ENCODE results near the gene TMEM127. TPM values are rescaled to one million over a fixed set of nuclear protein-coding genes. Genes with fewer than 3 reads are reported as not detected.

TMEM127 gene
- total RNA-seq, 3 donors from 2014 or later = 31.9 to 37.5 (median 36.9) TPM

DNA sequence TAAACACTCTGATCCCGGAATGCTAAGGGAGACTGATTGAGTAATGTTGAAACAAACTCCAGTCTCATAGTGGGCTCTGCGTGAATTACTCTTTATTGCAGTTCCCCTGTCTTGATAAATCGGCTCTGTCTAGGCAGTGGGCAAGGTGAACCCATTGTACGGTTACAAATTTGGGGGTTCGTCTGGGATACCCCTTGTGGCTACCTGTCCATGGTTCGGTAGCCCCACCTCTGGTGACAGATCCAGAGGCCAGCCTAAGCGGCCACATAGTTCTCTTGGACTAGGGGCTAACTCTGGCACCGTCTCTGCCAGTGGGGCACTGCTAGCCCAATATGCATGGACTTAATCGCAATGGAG, 56.1 kb downstream of the TMEM127 start:
- Mint-ChIP-seq H3K27me3 (ENCODE audit: low read depth) (no peaks in the 10 kb centered on the region), H3K4me1 (ENCODE audit: low read depth) (peaks cover 38% of the 10 kb centered on the region), H3K36me3 (ENCODE audit: insufficient read depth) (peaks cover 14% of the 10 kb centered on the region), H3K9me3 (no peaks in the 10 kb centered on the region), H3K4me3 (peak overlapping the region; percentile 88)
- ATAC-seq (no peak), DNase-seq (no peak)

DNA sequence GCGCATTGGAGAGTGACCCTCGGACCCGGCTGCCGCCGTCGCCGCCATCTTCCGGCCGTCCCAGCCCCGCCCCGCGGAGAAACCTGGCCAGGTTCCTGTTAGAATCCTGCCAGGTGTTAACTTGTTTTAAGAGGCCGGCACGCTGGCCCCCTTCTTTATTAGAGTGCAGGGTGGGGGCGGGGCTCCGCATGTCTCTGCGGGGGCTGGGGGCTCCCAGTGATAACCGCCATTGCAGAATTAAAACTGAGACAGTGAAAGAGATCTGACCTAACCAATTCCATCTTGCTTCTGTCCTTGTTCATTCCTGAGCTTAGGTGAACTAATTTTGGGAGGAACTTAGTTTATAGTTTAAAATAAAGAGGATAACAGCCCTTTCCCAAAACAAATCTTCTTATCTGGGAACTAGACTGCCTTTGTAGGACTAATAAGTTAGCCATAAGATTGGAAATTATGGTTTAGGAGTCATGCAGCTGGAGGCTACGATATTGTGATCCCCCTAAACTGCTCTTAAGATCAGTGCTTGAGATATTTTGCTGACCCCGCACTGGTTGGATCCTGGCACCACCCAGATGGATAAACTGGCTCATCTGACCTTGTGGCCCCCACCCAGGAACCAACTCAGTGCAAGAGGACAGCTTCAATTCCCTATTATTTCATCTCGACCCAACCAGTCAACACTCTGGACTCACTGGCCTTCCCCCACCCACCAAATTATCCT, 56.6 kb downstream of the TMEM127 start:
- peaks cover 14% of the 10 kb centered on the region for H3K36me3 Mint-ChIP-seq (ENCODE audit: insufficient read depth)
- DNase-seq = no peak
- H3K27me3 Mint-ChIP-seq (ENCODE audit: low read depth) = no peaks in the 10 kb centered on the region

DNA sequence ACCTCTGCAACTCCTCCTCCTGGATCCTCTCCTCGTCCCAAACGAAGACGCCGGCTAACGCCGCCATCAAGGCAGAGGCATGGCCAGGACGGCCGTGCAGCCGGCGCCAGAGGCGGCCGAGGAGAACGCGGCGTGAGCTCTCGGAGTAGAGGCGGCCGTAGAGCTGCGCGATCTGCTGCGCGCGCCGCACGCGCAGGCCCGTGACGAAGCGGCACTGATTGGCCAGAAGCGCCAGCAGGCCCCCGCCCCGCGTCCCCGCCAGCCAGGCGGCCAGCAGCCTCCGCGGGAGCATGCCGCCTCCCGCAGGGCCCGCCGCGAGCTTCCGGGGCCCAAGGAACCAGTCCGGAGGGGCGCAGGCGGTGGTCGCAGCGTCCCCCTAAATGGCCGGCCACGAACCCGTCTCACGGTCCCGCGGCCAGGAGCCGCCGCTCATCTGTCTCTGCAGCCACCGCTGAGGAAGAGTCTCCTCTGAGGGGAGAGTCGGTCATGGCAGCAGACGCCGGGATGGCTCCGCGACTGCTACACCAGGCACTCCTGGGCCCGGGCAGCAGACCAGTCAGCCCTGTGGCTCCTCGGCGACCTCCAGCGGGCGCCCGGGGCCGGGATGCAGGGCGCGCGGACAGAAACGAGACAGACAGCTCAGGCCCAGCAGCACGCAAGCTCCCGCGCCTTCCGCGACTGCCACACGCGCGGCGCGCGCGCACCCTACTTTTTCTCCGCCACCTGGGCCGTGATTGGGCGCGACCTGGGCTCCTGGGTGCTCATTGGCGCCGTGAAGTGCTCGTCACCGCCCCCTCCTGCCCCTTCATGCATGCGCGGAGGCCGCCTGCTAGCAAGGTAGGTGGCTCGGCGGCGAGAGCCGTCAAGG, 57.4 kb downstream of the TMEM127 start, which contains the start of gene STARD7:
Gene STARD7 (minus strand): TSS at position 685 of the 868 bp plus-strand sequence. CDS start 393 bp downstream, at position 292.
- Mint-ChIP-seq H3K9me3 (no peaks in the 10 kb centered on the region), H3K36me3 (ENCODE audit: insufficient read depth) (peaks cover 15% of the 10 kb centered on the region), H3K27me3 (ENCODE audit: low read depth) (no peaks in the 10 kb centered on the region), H3K4me3 (peak within 1 kb of the TSS; percentile 88), H3K4me1 (ENCODE audit: low read depth) (peaks cover 51% of the 10 kb centered on the region)
- ATAC-seq = peak; percentile 91 to 92
- peak; percentile 96 for DNase-seq

More for the DNA sequence above, 56.6 kb downstream of the TMEM127 start:
- no peaks in the 10 kb centered on the region for H3K9me3 Mint-ChIP-seq
- peak in 1 of 2 donors; percentile 4 for ATAC-seq
- peak overlapping the region; percentile 88 for H3K4me3 Mint-ChIP-seq
- peaks cover 43% of the 10 kb centered on the region for H3K4me1 Mint-ChIP-seq (ENCODE audit: low read depth)

DNA sequence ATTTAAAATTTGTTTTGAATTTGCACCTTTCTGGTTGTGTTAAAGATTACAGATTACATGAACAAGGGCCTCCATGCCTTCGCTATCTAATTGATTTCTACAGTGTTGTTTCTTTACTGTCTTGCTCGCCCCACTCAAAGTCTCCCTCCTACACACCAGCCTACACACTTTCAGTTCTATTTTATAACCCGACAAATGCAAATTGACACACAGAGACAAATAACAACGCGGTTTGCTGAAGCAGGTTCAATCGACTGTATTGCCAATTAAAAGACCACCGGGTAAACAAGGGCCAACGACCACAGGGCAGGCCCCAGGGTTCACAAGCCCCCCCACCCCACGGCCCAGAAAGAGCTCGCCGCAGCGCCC, 58.0 kb downstream of the TMEM127 start:
- peaks cover 21% of the 10 kb centered on the region for H3K36me3 Mint-ChIP-seq (ENCODE audit: insufficient read depth)
- H3K4me3 Mint-ChIP-seq = peak overlapping the region; percentile 88
- no peak for DNase-seq
- peaks cover 57% of the 10 kb centered on the region for H3K4me1 Mint-ChIP-seq (ENCODE audit: low read depth)
- no peaks in the 10 kb centered on the region for H3K27me3 Mint-ChIP-seq (ENCODE audit: low read depth)
- H3K9me3 Mint-ChIP-seq = no peaks in the 10 kb centered on the region
- peak; percentile 1 for ATAC-seq

DNA sequence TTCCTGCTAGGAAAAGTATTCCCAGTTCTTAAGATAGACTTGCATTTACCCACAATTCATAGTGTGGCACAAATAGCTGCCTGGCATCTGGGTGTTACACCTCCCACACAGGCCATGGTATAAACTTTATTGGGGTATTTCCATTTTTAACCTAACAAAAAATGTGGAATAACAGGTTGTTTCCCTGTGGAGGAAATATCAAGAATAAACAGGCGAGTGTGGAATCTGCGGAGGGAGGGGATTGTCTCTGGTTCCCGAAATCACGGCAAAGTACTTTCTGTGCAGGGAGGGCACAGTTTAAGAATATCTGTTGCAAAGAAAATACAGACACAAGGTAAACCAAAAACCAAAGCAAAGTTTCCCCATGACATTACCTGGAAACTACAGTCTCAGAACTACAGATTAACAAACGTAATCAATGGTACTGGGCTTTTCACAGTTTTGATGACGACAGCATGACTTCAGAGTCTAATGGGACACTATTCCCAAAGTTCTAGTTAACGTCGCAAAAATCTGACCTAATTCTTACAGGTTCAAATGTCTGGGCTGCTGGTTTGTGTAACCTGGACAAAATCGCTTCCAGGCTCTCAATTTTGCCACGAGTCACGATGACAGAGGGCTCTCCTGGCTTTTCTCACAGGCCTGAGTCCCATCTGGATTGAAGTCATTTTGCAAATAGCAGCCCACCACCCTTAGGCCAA, 58.6 kb downstream of the TMEM127 start:
- peak overlapping the region; percentile 88 for H3K4me3 Mint-ChIP-seq
- no peaks in the 10 kb centered on the region for H3K9me3 Mint-ChIP-seq
- no peaks in the 10 kb centered on the region for H3K27me3 Mint-ChIP-seq (ENCODE audit: low read depth)
- H3K36me3 Mint-ChIP-seq (ENCODE audit: insufficient read depth) = peaks cover 21% of the 10 kb centered on the region
- peaks cover 62% of the 10 kb centered on the region for H3K4me1 Mint-ChIP-seq (ENCODE audit: low read depth)
- no peak for DNase-seq
- no peak for ATAC-seq

- ATAC-seq (no peak), DNase-seq (no peak)
- Mint-ChIP-seq H3K36me3 (ENCODE audit: insufficient read depth) (peaks cover 21% of the 10 kb centered on the region), H3K4me3 (peak overlapping the region; percentile 88), H3K27me3 (ENCODE audit: low read depth) (no peaks in the 10 kb centered on the region), H3K9me3 (no peaks in the 10 kb centered on the region), H3K4me1 (ENCODE audit: low read depth) (peaks cover 71% of the 10 kb centered on the region)
Observed at GRCh38 chr2:96205888-96206287, 59.9 kb downstream of the TMEM127 start.

GRCh38 chr2:96204836-96205624, 60.8 kb downstream of the TMEM127 start:
- H3K27me3 Mint-ChIP-seq (ENCODE audit: low read depth) = no peaks in the 10 kb centered on the region
- H3K4me3 Mint-ChIP-seq = peak overlapping the region; percentile 88
- no peak for ATAC-seq
- H3K9me3 Mint-ChIP-seq = no peaks in the 10 kb centered on the region
- no peak for DNase-seq
- peaks cover 74% of the 10 kb centered on the region for H3K4me1 Mint-ChIP-seq (ENCODE audit: low read depth)
- H3K36me3 Mint-ChIP-seq (ENCODE audit: insufficient read depth) = peaks cover 21% of the 10 kb centered on the region

DNA sequence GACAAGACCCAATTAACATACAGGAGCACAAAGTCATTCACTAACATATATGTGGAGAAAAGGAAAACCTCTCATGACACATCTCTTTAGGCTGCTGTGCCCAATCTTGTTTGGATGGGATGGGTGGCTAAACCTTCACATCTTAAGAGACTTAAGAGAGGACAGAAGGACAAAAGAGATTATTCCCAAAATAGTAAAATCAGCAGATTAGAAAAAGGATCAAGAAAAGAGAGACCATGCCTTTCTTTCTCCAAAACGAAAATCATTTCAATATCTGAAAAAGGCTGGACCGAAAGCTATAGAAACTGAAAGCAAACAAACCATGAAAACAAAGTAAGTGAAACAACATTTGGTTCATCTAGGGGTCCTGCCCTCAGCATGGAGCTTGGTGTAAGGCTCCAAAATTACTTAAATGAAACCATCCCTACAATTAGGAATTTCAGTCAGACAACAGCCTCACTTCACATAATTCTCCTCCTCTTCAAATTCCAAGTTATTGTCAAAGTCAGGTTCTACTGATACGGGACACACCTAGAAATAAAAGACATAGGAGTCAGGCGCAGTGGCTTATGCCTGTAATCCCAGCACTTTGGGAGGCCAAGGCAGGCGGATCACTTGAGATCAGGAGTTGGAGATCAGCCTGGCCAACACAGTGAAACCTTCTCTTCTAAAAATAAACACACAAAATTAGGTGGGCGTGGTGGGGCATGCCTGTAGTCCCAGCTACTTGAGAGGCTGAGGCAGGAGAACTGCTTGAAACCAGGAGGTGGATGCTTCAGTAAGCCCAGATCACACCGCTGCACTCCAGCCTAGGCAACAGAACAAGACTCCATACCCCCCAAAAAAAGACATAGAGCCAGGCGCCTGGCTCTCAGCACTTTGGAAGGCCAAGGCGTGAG, 62.4 kb downstream of the TMEM127 start:
- Mint-ChIP-seq H3K4me1 (ENCODE audit: low read depth) (peaks cover 81% of the 10 kb centered on the region), H3K9me3 (no peaks in the 10 kb centered on the region), H3K36me3 (ENCODE audit: insufficient read depth) (peaks cover 25% of the 10 kb centered on the region), H3K4me3 (peak overlapping the region; percentile 73), H3K27me3 (ENCODE audit: low read depth) (no peaks in the 10 kb centered on the region)
- ATAC-seq = no peak
- no peak for DNase-seq

DNA sequence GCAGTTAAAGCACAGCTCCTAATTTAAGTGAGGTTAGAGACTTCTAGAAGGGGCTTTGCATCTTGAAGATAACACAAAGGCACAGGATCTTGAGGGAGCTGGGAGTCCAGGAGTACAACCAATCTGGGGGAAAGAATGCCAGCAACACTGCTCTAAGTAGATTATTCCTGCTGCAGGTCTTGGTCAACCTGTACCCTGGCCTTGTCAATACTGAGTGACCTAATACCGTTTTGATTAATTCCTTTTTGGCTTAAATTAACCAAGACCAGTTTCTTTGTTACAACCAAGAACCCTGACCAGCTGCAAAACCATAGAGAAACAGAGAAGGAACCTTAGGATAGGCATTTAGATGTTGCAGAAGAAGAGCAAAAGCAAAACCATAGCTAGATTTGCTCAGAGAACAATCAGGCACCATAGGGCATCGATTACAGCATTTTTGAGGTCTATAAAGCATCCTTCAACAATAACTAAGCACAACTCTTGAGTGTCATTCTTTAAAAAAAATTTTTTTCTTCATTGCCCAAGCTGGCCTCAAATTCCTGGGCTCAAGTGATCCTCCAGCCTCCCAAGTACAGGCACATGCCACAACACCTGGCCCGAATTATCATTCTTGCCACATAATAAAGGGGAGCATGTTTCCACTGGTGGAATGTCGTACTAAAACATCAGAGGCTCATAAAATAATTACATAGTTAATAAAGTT, 63.5 kb downstream of the TMEM127 start:
- peaks cover 29% of the 10 kb centered on the region for H3K36me3 Mint-ChIP-seq (ENCODE audit: insufficient read depth)
- H3K27me3 Mint-ChIP-seq (ENCODE audit: low read depth) = no peaks in the 10 kb centered on the region
- no peak overlapping the region for H3K4me3 Mint-ChIP-seq
- no peak for ATAC-seq
- H3K4me1 Mint-ChIP-seq (ENCODE audit: low read depth) = peaks cover 83% of the 10 kb centered on the region
- no peaks in the 10 kb centered on the region for H3K9me3 Mint-ChIP-seq
- no peak for DNase-seq

DNA sequence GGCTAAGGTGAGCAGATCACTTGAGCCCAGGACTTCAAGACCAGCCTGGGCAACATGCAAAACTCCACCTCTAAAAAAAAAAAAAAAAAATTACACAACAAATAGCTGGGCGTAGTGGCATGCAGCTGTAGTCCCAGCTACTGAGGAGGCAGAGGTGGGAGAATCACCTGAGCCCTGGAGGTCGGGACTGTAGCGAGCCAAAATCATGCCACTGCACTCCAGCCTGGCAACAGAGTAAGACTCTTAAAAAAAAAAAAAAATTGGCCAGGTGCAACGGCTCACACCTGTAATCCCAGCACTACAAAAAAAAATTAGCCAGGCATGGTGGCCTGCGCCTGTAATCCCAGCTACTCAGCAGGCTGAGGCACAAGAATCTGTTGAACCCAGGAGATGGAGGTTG, 64.5 kb downstream of the TMEM127 start:
- H3K27me3 Mint-ChIP-seq (ENCODE audit: low read depth) = no peaks in the 10 kb centered on the region
- ATAC-seq = no peak
- no peak overlapping the region for H3K4me3 Mint-ChIP-seq
- no peak for DNase-seq
- H3K36me3 Mint-ChIP-seq (ENCODE audit: insufficient read depth) = peaks cover 26% of the 10 kb centered on the region
- no peaks in the 10 kb centered on the region for H3K9me3 Mint-ChIP-seq
- H3K4me1 Mint-ChIP-seq (ENCODE audit: low read depth) = peaks cover 76% of the 10 kb centered on the region

GRCh38 chr2:96198921-96199320, 66.9 kb downstream of the TMEM127 start:
- Mint-ChIP-seq H3K4me1 (ENCODE audit: low read depth) (peaks cover 58% of the 10 kb centered on the region), H3K9me3 (no peaks in the 10 kb centered on the region), H3K27me3 (ENCODE audit: low read depth) (no peaks in the 10 kb centered on the region), H3K36me3 (ENCODE audit: insufficient read depth) (peaks cover 28% of the 10 kb centered on the region), H3K4me3 (no peak overlapping the region)
- DNase-seq = no peak
- no peak for ATAC-seq

Measured in activated T-cell treated with anti-CD3 and anti-CD28 coated beads, Interleukin-2, amount 50 U/mL, for 4 hours (primary cell).